H1 (cell line): ENCODE measurements around the gene DDN. TPM values are rescaled to one million over a fixed set of nuclear protein-coding genes. Genes with fewer than 3 reads are reported as not detected.
A peak's percentile ranks its signal among the peaks of the same experiment; 100 is the strongest.

Source experiments
- CTCF ChIA-PET: fragments of 300-600 bp; sonication (Branson Sonifier 250); formaldehyde crosslinking; loops from one replicate; lab custom pipeline; 2021; ENCODE audit not compliant: partially characterized antibody; lab: Charles Lee
- POLR2A ChIA-PET: fragments of 300-600 bp; sonication (Branson Sonifier 250); formaldehyde crosslinking; loops from one replicate; lab custom pipeline; 2021; ENCODE audit warnings: inconsistent platforms; ENCODE audit not compliant: partially characterized antibody; lab: Charles Lee
- DNase-seq, 2 experiments: peaks; one replicate each; pipeline versions ENCODE4 v3.0.0 to v3.0.0-alpha.2; 2010 to 2022; ENCODE audit warnings: low spot score in 2 of 2, low read depth in 1 of 2, mixed read lengths in 1 of 2
- FAIRE-seq: peaks from 2 replicates; lab custom pipeline; 2011; peaks lifted over from hg19 to GRCh38; lab: Jason Lieb, UNC
- H2AFZ ChIP-seq: 2 replicates; pipeline ENCODE4 v1.8.1; 2012; ENCODE audit warnings: low read length, inconsistent platforms
- H2AK5ac ChIP-seq: 2 replicates; pipeline ENCODE4 v1.6.1; 2013; ENCODE audit warnings: low read depth, low read length
- H2BK120ac ChIP-seq: replicated peaks from 2 replicates; pipeline ENCODE3; 2013; ENCODE audit warnings: low read depth, low read length, inconsistent platforms
- H2BK12ac ChIP-seq: 2 replicates; pipeline ENCODE4 v1.6.1; 2013; ENCODE audit warnings: low read depth, low read length
- H2BK15ac ChIP-seq: 2 replicates; pipeline ENCODE4 v1.6.1; 2013; ENCODE audit warnings: low read length
- H2BK20ac ChIP-seq: 2 replicates; pipeline ENCODE4 v1.6.1; 2013; ENCODE audit warnings: low read length
- H2BK5ac ChIP-seq: 2 replicates; pipeline ENCODE4 v1.6.1; 2013; ENCODE audit warnings: low read depth, low read length
- H3K14ac ChIP-seq: 2 replicates; pipeline ENCODE4 v1.6.1; 2013; ENCODE audit warnings: inconsistent platforms; ENCODE audit not compliant: insufficient read length
- H3K18ac ChIP-seq: 2 replicates; pipeline ENCODE4 v1.6.1; 2013; ENCODE audit warnings: low read length; ENCODE audit errors: extremely low read depth
- H3K23ac ChIP-seq: 2 replicates; pipeline ENCODE4 v1.6.1; 2013; ENCODE audit warnings: inconsistent platforms; ENCODE audit not compliant: insufficient read length
- H3K23me2 ChIP-seq: 2 replicates; pipeline ENCODE4 v1.6.1; 2013; ENCODE audit warnings: low read depth, low read length
- H3K27ac ChIP-seq: 2 replicates; pipeline ENCODE4 v1.6.1; 2011; ENCODE audit warnings: low read depth, low read length, inconsistent platforms
- H3K27me3 ChIP-seq, 4 experiments: replicated peaks in 1 of 4; 1 replicate in 1 of 4; 2 replicates in 3 of 4; pipeline versions ENCODE4 v1.6.1 to v1.8.1; 2011 to 2013; ENCODE audit warnings: low read length in 3 of 4, mild to moderate bottlenecking in 3 of 4, inconsistent platforms in 2 of 4, mixed read lengths in 2 of 4, moderate library complexity in 1 of 4; ENCODE audit not compliant: control insufficient read depth in 3 of 4, insufficient read depth in 3 of 4; ENCODE audit errors: extremely low read depth in 1 of 4
- H3K36me3 ChIP-seq, 4 experiments: 2 replicates each; pipeline versions ENCODE4 v1.6.1 to v1.8.1; 2011 to 2013; ENCODE audit warnings: mild to moderate bottlenecking in 4 of 4, low read length in 3 of 4, moderate library complexity in 2 of 4, control low read depth in 1 of 4, inconsistent platforms in 1 of 4; ENCODE audit not compliant: insufficient read depth in 4 of 4, control insufficient read depth in 2 of 4
- H3K4ac ChIP-seq: replicated peaks from 2 replicates; pipeline ENCODE3; 2013; ENCODE audit warnings: low read length, low read depth, mixed read lengths, inconsistent platforms; ENCODE audit not compliant: insufficient read length
- H3K4me1 ChIP-seq, 4 experiments: replicated peaks in 1 of 4; 1 replicate in 1 of 4; 2 replicates in 3 of 4; pipeline versions ENCODE4 v1.6.1 to v1.8.1; 2011 to 2013; ENCODE audit warnings: low read length in 3 of 4, inconsistent platforms in 2 of 4, mixed read lengths in 1 of 4; ENCODE audit not compliant: insufficient read depth in 4 of 4, control insufficient read depth in 3 of 4
- H3K4me2 ChIP-seq, 2 experiments: 2 replicates each; pipeline versions ENCODE4 v1.6.1 to v1.8.1; 2011 to 2013; ENCODE audit warnings: low read depth in 2 of 2, low read length in 2 of 2, control low read depth in 1 of 2, inconsistent platforms in 1 of 2, mild to moderate bottlenecking in 1 of 2; ENCODE audit not compliant: insufficient read depth in 1 of 2
- H3K4me3 ChIP-seq, 4 experiments: fragments of 200-600, 300-600 bp in 1 of 4; sonication (generic), shearing (Covaris generic), sonication (Bioruptor Twin) in 1 of 4; 2 replicates each; pipeline versions ENCODE4 v1.5.1 to v1.8.1; 2011 to 2016; ENCODE audit warnings: low read length in 4 of 4, low read depth in 3 of 4, control low read depth in 2 of 4, inconsistent platforms in 2 of 4, mild to moderate bottlenecking in 2 of 4, mixed read lengths in 1 of 4, moderate library complexity in 1 of 4; ENCODE audit not compliant: insufficient read depth in 2 of 4; ENCODE audit errors: extremely low read depth in 1 of 4
- H3K56ac ChIP-seq: replicated peaks from 2 replicates; pipeline ENCODE3; 2013; ENCODE audit warnings: low read depth, mild to moderate bottlenecking, mixed read lengths, low read length, inconsistent platforms; ENCODE audit not compliant: insufficient read length
- H3K79me1 ChIP-seq: 2 replicates; pipeline ENCODE4 v1.6.1; 2013; ENCODE audit warnings: low read depth, low read length, control low read depth
- H3K79me2 ChIP-seq, 2 experiments: 2 replicates each; pipeline versions ENCODE4 v1.6.1 to v1.8.1; 2012 to 2013; ENCODE audit warnings: low read length in 2 of 2, mild to moderate bottlenecking in 2 of 2, inconsistent platforms in 1 of 2; ENCODE audit not compliant: insufficient read depth in 2 of 2, control insufficient read depth in 1 of 2
- H3K9ac ChIP-seq, 4 experiments: replicated peaks in 1 of 4; 1 replicate in 1 of 4; 2 replicates in 3 of 4; pipeline versions ENCODE4 v1.6.1 to v1.8.1; 2011 to 2013; ENCODE audit warnings: low read depth in 3 of 4, low read length in 3 of 4, control low read depth in 2 of 4, mild to moderate bottlenecking in 2 of 4, moderate library complexity in 2 of 4, inconsistent platforms in 1 of 4; ENCODE audit errors: extremely low read depth in 1 of 4
- H3K9me3 ChIP-seq, 2 experiments: 2 replicates each; pipeline versions ENCODE4 v1.6.1 to v1.8.1; 2012 to 2013; ENCODE audit warnings: mild to moderate bottlenecking in 2 of 2, moderate library complexity in 2 of 2, control low read depth in 1 of 2, inconsistent platforms in 1 of 2, low read depth in 1 of 2, low read length in 1 of 2, mixed read lengths in 1 of 2; ENCODE audit not compliant: insufficient read depth in 2 of 2
- H4K20me1 ChIP-seq, 2 experiments: replicated peaks in 1 of 2; 2 replicates each; pipeline versions ENCODE3 to v1.8.1; 2011 to 2013; ENCODE audit warnings: inconsistent platforms in 2 of 2, low read length in 2 of 2, mild to moderate bottlenecking in 1 of 2; ENCODE audit not compliant: insufficient read depth in 2 of 2, control insufficient read depth in 1 of 2
- H4K5ac ChIP-seq: 2 replicates; pipeline ENCODE4 v1.6.1; 2013; ENCODE audit warnings: low read length, low read depth, mixed read lengths, inconsistent platforms; ENCODE audit not compliant: insufficient read length
- H4K8ac ChIP-seq: 2 replicates; pipeline ENCODE4 v1.8.0; 2013; ENCODE audit warnings: mild to moderate bottlenecking, moderate library complexity, low read length, inconsistent platforms; ENCODE audit not compliant: insufficient read depth; ENCODE audit errors: extremely low read depth
- H4K91ac ChIP-seq: replicated peaks from 2 replicates; pipeline ENCODE3; 2013; ENCODE audit warnings: low read length, mixed read lengths, inconsistent platforms; ENCODE audit not compliant: insufficient read length
- CHD1 ChIP-seq: IDR thresholded peaks from 2 replicates; pipeline ENCODE4 v1.6.1; 2012; ENCODE audit warnings: low read depth, low read length, improper control_type of control experiment
- EZH2 ChIP-seq: fragments of 200-600 bp; sonication (generic); IDR thresholded peaks from 2 replicates; pipeline ENCODE4 v1.7.1; 2012; ENCODE audit warnings: low read depth, mild to moderate bottlenecking, moderate library complexity, low read length, inconsistent platforms; ENCODE audit not compliant: severe bottlenecking
- FOSL1 ChIP-seq: IDR thresholded peaks from 2 replicates; pipeline ENCODE4 v1.6.1; 2011; ENCODE audit warnings: mild to moderate bottlenecking, low read depth, low read length, moderate library complexity; ENCODE audit not compliant: insufficient read depth
- JUN ChIP-seq: IDR thresholded peaks from 2 replicates; pipeline ENCODE4 v1.6.1; 2011; ENCODE audit warnings: low read depth, mild to moderate bottlenecking, improper control_type of control experiment, low read length
- TBP ChIP-seq: IDR thresholded peaks from 2 replicates; pipeline ENCODE4 v1.6.1; 2011; ENCODE audit warnings: low read depth, low read length, improper control_type of control experiment
- WGBS, 2 experiments: shearing (Covaris generic) in 1 of 2; methylation state at CpG; one replicate each; pipeline versions ENCODE4 v1.1.6 to v1.1.7; 2013 to 2015; ENCODE audit warnings: low lambda C conversion rate in 2 of 2, mixed read lengths in 2 of 2, inconsistent platforms in 1 of 2, low coverage in 1 of 2, missing lambda C conversion rate in 1 of 2; ENCODE audit not compliant: insufficient replicate concordance in 2 of 2, insufficient coverage in 1 of 2, insufficient read length in 1 of 2; ENCODE audit errors: extremely low coverage in 1 of 2, missing lambda C conversion rate in 1 of 2; 5-methylcytosine and 5-hydroxymethylcytosine counted together
- polyA plus RNA-seq, 7 experiments: library from polyadenylated mRNA; depleted of rRNA in 3 of 7; stranded (reverse) in 5 of 7; unstranded in 2 of 7; fragments of >200 nt in 5 of 7; fragments of 200-250 nt in 2 of 7; gene quantifications; 1 replicate in 5 of 7; 2 replicates in 1 of 7; 4 replicates in 1 of 7; pipeline versions ENCODE4 v1.2.1 to v1.2.3, GENCODE V29; 2011 to 2013; ENCODE audit warnings: missing spikeins in 2 of 7, mixed read lengths in 2 of 7
- total RNA-seq: library from RNA; stranded (reverse); fragmentation: NEBNext Ultra II Directional; extraction: Animal tissue kit (Norgen Biotek cat#: 25700); gene quantifications from 2 replicates; pipeline ENCODE4 v1.2.1, GENCODE V29; 2021

Gene DDN
- total and polyA plus RNA-seq, 2 of the 8 experiments (the other 6 are each of a cell fraction or from before 2014, with no cell fraction given) = 0.14 to 0.30 TPM

DNA sequence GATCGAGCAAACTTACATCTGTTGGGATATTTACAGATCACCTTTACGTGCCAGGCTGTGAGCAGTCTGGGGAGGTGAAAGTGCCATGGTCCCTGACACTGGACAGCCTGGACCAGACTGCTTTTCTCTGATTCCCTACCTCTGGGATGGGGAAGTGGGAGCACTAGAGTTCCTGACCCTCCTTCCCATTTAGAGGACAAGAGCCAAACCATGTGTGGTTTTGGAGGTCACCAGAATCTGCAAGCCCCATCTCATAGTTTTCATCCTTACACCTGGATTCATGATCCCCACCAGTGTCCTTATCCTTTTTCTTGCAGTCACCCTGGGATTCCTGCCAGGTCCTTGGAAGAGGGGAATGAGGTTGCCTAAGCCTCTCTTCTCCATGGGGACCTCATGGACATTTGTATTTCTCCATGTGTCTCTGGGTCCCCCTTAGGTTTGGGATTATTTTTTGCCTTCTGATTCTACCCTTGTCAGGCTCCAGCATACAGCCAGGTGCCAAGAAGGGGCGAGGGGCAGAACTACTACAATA is 26.2 kb downstream of the DDN start:
- Histone ChIP-seq H2AK5ac (no peak overlapping the region), H2BK5ac (no peak overlapping the region), H3K18ac (0 out of 2 replicates have a peak overlapping the region, but pooled peaks have one; percentile 38), H2BK20ac (no peak overlapping the region), H2AFZ (no peak overlapping the region), H3K36me3 (no peaks in the 10 kb centered on the region; a peak in 1 of 8 replicates), H3K56ac (no peak overlapping the region), H3K23me2 (peaks cover 9% of the 10 kb centered on the region), H2BK120ac (no peak overlapping the region), H4K5ac (no peak overlapping the region), H3K4me1 (peaks cover 12 to 32% (median 28%) of the 10 kb centered on the region in 4 experiments), H3K4ac (no peak overlapping the region), H3K9ac (no peak overlapping the region), H4K8ac (no peak overlapping the region), H4K20me1 (peaks cover 4 to 19% of the 10 kb centered on the region in 2 experiments), H3K23ac (no peak overlapping the region), H3K79me2 (no peaks in the 10 kb centered on the region), H4K91ac (no peak overlapping the region), H3K4me3 (no peak overlapping the region), H2BK15ac (no peak overlapping the region), H3K14ac (no peak overlapping the region), H3K27ac (no peak overlapping the region), H2BK12ac (0 out of 2 replicates have a peak overlapping the region, but pooled peaks have one; percentile 55), H3K79me1 (no peaks in the 10 kb centered on the region), H3K4me2 (no peak overlapping the region; a peak in 1 of 4 replicates), H3K27me3 (peaks cover 64 to 96% (median 94%) of the 10 kb centered on the region in 4 experiments), H3K9me3 (no peaks in the 10 kb centered on the region)
- ChIA-PET CTCF (interaction anchor here (0.6 to 40.8 kb wide), 14 partner anchors 10 to 156 kb away, joined by 3 to 1336 read pairs (median 6); partner anchors contain the start of genes ARF3, DDN, RHEBL1 and WNT1), POLR2A (interaction anchor here (0.8 to 2.7 kb wide), 7 partner anchors 8 to 107 kb away, joined by 3 to 10 read pairs (median 4); partner anchors contain the start of genes ARF3 and RND1)
- TF ChIP-seq JUN (no peak), EZH2 (peak; percentile 23), FOSL1 (no peak), TBP (no peak), CHD1 (no peak)
- FAIRE-seq = no peak
- WGBS, 2 experiments = 24% methylated on average over 3 of the region's 3 CpGs; no CpG with 5 or more reads in 1 of the 2 experiments
- DNase-seq = no peak
